ENCODE results near the gene MYLK4. TPM values are rescaled to one million over a fixed set of nuclear protein-coding genes. Genes with fewer than 3 reads are reported as not detected.

Gene MYLK4
- total and polyA plus RNA-seq, 2 experiments from 2014 or later = 0.29 to 0.43 TPM

DNA sequence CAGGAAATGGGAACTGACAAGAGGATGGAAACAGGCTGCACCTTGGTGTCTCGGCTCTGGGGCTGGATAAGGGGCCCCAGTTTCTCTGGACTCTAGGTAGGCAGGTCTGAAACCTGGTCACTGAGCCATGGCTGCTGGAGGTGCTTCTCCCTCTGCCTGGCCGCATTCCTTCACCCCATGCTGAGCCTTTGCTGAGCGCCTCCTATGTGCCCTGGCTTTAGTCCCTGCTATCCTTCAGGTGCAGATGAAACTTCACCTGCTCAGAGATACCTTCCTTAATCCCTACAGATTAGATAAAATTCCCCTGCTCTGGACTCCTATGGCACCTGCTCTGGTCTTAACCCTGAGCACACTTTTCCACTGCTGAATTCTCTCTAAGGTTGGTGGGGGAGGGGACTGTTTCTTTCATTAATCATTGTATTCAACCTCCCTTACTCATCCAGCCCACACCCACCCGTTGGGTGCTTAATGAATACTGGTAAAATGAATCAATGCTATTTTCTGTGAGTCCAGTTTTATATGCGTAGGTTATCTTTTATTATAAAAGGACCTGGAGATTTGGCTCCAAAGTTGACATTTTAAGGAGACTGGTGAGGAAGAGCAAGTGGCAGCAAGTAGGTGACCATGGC lies 19.3 kb downstream of the MYLK4 start:
- Histone ChIP-seq H3K79me2 (no peaks in the 10 kb centered on the region), H3K9me3 (ENCODE audit: low read depth) (no peaks in the 10 kb centered on the region), H4K20me1 (ENCODE audit: insufficient read depth, poor library complexity, severe bottlenecking) (no peaks in the 10 kb centered on the region), H2AFZ (no peak overlapping the region), H3K9me2 (replicated peaks; ENCODE audit: insufficient read depth) (no peaks in the 10 kb centered on the region), H3K27me3 (no peaks in the 10 kb centered on the region), H3K4me2 (no peak overlapping the region), H3K27ac (no peak overlapping the region), H3K4me3 (no peak overlapping the region), H3K36me3 (replicated peaks; ENCODE audit: insufficient read depth, low read depth) (no peaks in the 10 kb centered on the region), H3K4me1 (ENCODE audit: insufficient read depth) (no peaks in the 10 kb centered on the region)
- no peak for DNase-seq (ENCODE audit: low spot score)
- 53% methylated on average over 5 of the region's 5 CpGs for WGBS (ENCODE audit: low lambda C conversion rate, missing lambda C conversion rate)
- no peak for TF ChIP-seq EZH2 (IDR thresholded peaks at IDR 0.05; ENCODE audit: borderline replicate concordance)
- TF ChIP-seq EZH2phosphoT487 (IDR thresholded peaks at IDR 0.05; ENCODE audit: low read depth, severe bottlenecking, unreplicated experiment) = no peak
- TF ChIP-seq, protein P1, sequence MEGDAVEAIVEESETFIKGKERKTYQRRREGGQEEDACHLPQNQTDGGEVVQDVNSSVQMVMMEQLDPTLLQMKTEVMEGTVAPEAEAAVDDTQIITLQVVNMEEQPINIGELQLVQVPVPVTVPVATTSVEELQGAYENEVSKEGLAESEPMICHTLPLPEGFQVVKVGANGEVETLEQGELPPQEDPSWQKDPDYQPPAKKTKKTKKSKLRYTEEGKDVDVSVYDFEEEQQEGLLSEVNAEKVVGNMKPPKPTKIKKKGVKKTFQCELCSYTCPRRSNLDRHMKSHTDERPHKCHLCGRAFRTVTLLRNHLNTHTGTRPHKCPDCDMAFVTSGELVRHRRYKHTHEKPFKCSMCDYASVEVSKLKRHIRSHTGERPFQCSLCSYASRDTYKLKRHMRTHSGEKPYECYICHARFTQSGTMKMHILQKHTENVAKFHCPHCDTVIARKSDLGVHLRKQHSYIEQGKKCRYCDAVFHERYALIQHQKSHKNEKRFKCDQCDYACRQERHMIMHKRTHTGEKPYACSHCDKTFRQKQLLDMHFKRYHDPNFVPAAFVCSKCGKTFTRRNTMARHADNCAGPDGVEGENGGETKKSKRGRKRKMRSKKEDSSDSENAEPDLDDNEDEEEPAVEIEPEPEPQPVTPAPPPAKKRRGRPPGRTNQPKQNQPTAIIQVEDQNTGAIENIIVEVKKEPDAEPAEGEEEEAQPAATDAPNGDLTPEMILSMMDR (IDR thresholded peaks at IDR 0.05; ENCODE audit: poor library complexity) = no peak

DNA sequence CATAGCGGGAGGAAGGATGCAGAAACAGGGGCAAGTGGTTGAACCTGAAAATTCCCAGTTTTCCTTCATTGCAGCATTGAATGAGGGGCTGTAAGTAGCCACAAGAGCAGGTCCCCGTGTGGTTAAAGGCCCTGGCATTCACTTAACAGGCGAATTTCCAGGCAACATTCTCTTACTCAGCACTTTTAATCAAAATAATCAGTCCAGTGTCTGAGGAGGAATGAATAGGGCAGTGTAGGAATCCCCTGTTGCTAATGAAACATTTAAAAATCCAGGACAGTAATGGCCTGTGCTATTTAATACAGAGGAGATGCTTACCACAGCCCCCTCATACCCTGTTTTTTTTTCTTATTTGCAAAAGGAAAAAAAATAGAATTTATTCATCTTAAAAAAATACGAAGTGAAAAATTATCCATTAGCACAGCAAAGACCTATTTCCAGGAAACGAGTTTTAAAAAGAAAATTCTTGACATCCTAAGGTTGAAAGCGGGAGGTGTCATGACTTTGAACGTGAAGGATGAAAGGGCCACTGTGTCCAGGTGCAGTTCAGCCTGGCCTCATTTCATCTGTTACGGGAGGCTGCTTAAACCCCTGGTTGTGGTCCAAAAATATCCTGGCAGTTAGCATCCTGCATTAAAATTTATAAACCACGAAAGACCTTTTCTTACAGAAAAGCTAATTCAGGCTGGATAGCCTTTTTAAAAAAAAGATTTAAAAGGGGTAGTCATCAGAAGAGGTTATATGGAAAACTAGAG lies 20.2 kb downstream of the MYLK4 start:
- no peak for DNase-seq (ENCODE audit: low spot score)
- Histone ChIP-seq H3K9me2 (replicated peaks; ENCODE audit: insufficient read depth) (no peaks in the 10 kb centered on the region), H3K36me3 (replicated peaks; ENCODE audit: insufficient read depth, low read depth) (no peaks in the 10 kb centered on the region), H3K4me1 (ENCODE audit: insufficient read depth) (no peaks in the 10 kb centered on the region), H3K27me3 (no peaks in the 10 kb centered on the region), H3K4me3 (no peak overlapping the region), H3K9me3 (ENCODE audit: low read depth) (no peaks in the 10 kb centered on the region), H4K20me1 (ENCODE audit: insufficient read depth, poor library complexity, severe bottlenecking) (no peaks in the 10 kb centered on the region), H3K27ac (no peak overlapping the region), H2AFZ (no peak overlapping the region), H3K79me2 (no peaks in the 10 kb centered on the region), H3K4me2 (no peak overlapping the region)
- TF ChIP-seq EZH2phosphoT487 (IDR thresholded peaks at IDR 0.05; ENCODE audit: low read depth, severe bottlenecking, unreplicated experiment) (no peak), EZH2 (IDR thresholded peaks at IDR 0.05; ENCODE audit: borderline replicate concordance) (no peak)
- TF ChIP-seq, protein P1 (IDR thresholded peaks at IDR 0.05; ENCODE audit: poor library complexity) = no peak
- WGBS (ENCODE audit: low lambda C conversion rate, missing lambda C conversion rate) = 73% methylated on average over 9 of the region's 9 CpGs

DNA sequence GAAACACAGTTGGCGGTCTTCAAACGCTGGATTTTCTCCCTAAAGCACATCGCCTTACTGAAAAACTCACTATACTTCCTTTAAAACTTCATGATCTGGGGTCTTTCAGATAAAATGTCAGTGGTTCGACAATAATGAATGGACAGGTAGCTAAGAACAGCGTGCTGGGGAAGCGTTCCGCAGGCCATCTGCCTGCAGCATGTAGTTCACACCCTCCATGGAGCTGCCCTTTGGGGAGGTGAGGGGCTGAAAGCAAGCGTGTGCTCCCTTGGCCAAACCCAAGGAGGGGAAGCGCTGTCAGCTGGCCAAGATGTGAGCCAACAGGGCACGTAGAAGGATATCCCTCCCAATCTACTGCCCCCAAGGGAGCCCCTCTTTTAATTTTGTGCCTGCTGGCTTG lies 20.8 kb downstream of the MYLK4 start:
- no peaks in the 10 kb centered on the region for H3K27me3 ChIP-seq

DNA sequence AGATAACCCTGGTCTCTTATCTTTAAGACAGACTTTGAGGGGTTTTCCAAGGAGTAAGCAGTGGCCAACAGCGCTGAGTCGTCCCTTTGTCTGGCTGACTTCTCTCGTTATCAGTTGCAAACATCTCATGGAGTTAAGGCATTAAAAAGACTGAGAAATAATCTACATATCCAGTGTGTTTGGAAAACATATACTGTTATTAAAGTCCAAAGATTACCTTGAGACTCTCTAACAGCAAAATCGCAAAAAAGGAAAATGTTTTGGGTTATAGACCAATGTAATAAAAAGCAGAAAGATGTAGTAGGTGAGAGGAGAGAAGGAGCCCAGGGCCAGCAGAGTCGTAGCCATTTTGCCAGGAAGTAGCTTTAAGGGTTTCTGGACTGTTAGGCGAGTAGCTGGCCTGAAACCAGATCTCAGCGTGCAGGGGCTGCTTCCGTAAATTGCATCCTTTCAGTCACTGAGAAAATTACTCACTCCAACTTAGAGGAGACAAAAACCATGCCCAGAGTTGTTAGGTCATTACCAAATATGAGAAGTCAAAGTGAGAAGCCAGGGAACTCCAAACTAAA lies 24.6 kb downstream of the MYLK4 start:
- no peaks in the 10 kb centered on the region for H3K9me3 ChIP-seq (ENCODE audit: low read depth)
- H3K79me2 ChIP-seq = no peaks in the 10 kb centered on the region
- H3K9me2 ChIP-seq (replicated peaks; ENCODE audit: insufficient read depth) = no peaks in the 10 kb centered on the region
- H3K36me3 ChIP-seq (replicated peaks; ENCODE audit: insufficient read depth, low read depth) = no peaks in the 10 kb centered on the region
- TF ChIP-seq EZH2phosphoT487 (IDR thresholded peaks at IDR 0.05; ENCODE audit: low read depth, severe bottlenecking, unreplicated experiment) = no peak
- TF ChIP-seq, protein P1 (IDR thresholded peaks at IDR 0.05; ENCODE audit: poor library complexity) = no peak
- no peak for TF ChIP-seq EZH2 (IDR thresholded peaks at IDR 0.05; ENCODE audit: borderline replicate concordance)
- H4K20me1 ChIP-seq (ENCODE audit: insufficient read depth, poor library complexity, severe bottlenecking) = no peaks in the 10 kb centered on the region
- peak overlapping the region; percentile 40 for H2AFZ ChIP-seq
- no peaks in the 10 kb centered on the region for H3K27me3 ChIP-seq
- H3K4me3 ChIP-seq = no peak overlapping the region
- DNase-seq (ENCODE audit: low spot score) = peak; percentile 27
- peak overlapping the region; percentile 47 for H3K4me2 ChIP-seq
- WGBS (ENCODE audit: low lambda C conversion rate, missing lambda C conversion rate) = 20% methylated on average over 8 of the region's 8 CpGs
- peak overlapping the region; percentile 64 for H3K27ac ChIP-seq
- H3K4me1 ChIP-seq (ENCODE audit: insufficient read depth) = peaks cover 4% of the 10 kb centered on the region

More for the DNA sequence above, 20.8 kb downstream of the MYLK4 start:
- no peaks in the 10 kb centered on the region for H3K9me3 ChIP-seq (ENCODE audit: low read depth)
- H3K79me2 ChIP-seq = no peaks in the 10 kb centered on the region
- H3K36me3 ChIP-seq (replicated peaks; ENCODE audit: insufficient read depth, low read depth) = no peaks in the 10 kb centered on the region
- no peak for DNase-seq (ENCODE audit: low spot score)
- no peak overlapping the region for H3K27ac ChIP-seq
- H3K4me2 ChIP-seq = no peak overlapping the region
- TF ChIP-seq EZH2phosphoT487 (IDR thresholded peaks at IDR 0.05; ENCODE audit: low read depth, severe bottlenecking, unreplicated experiment) = no peak
- no peaks in the 10 kb centered on the region for H3K9me2 ChIP-seq (replicated peaks; ENCODE audit: insufficient read depth)
- 91% methylated on average over 10 of the region's 10 CpGs for WGBS (ENCODE audit: low lambda C conversion rate, missing lambda C conversion rate)
- H2AFZ ChIP-seq = no peak overlapping the region
- no peaks in the 10 kb centered on the region for H4K20me1 ChIP-seq (ENCODE audit: insufficient read depth, poor library complexity, severe bottlenecking)
- no peak overlapping the region for H3K4me3 ChIP-seq
- H3K4me1 ChIP-seq (ENCODE audit: insufficient read depth) = peaks cover 4% of the 10 kb centered on the region
